LNCaP clone FGC (cell line): ENCODE data around the gene LAMC1.

ENCODE experiments used
- DNase-seq: peaks from one replicate; pipeline ENCODE4 v3.0.0-alpha.2; 2011; ENCODE audit warnings: low read depth
- H3K4me3 ChIP-seq: 2 replicates; pipeline ENCODE4 v1.5.1; 2011; ENCODE audit warnings: mild to moderate bottlenecking, low read depth, low read length, control low read depth
- TF ChIP-seq, protein P1 (sequence below): IDR thresholded peaks from 2 replicates; pipeline ENCODE4 v1.5.1; 2012; ENCODE audit warnings: mild to moderate bottlenecking; ENCODE audit not compliant: control insufficient read depth, insufficient read depth; ENCODE audit errors: extremely low read depth

Gene LAMC1

GRCh38 chr1:183129921-183130690 is 106.9 kb downstream of the LAMC1 start:
- no peak for DNase-seq
- TF ChIP-seq, protein P1, sequence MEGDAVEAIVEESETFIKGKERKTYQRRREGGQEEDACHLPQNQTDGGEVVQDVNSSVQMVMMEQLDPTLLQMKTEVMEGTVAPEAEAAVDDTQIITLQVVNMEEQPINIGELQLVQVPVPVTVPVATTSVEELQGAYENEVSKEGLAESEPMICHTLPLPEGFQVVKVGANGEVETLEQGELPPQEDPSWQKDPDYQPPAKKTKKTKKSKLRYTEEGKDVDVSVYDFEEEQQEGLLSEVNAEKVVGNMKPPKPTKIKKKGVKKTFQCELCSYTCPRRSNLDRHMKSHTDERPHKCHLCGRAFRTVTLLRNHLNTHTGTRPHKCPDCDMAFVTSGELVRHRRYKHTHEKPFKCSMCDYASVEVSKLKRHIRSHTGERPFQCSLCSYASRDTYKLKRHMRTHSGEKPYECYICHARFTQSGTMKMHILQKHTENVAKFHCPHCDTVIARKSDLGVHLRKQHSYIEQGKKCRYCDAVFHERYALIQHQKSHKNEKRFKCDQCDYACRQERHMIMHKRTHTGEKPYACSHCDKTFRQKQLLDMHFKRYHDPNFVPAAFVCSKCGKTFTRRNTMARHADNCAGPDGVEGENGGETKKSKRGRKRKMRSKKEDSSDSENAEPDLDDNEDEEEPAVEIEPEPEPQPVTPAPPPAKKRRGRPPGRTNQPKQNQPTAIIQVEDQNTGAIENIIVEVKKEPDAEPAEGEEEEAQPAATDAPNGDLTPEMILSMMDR, result no peak
- H3K4me3 ChIP-seq, result no peak overlapping the region

- TF ChIP-seq, protein P1, result no peak
- no peak for DNase-seq
- no peak overlapping the region for H3K4me3 ChIP-seq
Observed at GRCh38 chr1:183131166-183131565, 107.9 kb downstream of the LAMC1 start.

DNA sequence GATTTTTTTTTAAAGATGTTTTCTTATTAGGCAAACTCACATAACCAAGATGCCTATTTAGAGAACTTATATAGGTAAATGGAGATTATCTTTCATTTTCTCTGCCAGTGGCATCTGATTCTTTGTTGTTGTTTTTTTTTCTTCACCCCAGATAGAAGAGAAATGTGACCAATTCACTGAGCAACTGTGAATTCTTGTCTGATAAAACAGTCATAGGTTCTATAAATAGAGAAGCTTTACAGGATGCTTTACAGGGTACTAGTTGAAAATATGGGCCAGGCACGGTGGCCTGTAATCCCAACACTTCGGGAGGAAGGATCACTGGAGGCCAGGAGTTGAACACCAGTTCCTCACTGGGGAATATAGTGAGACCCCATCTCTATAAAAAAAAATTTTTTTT is 112.1 kb downstream of the LAMC1 start:
- TF ChIP-seq, protein P1, result no peak
- DNase-seq, result no peak
- no peak overlapping the region for H3K4me3 ChIP-seq

DNA sequence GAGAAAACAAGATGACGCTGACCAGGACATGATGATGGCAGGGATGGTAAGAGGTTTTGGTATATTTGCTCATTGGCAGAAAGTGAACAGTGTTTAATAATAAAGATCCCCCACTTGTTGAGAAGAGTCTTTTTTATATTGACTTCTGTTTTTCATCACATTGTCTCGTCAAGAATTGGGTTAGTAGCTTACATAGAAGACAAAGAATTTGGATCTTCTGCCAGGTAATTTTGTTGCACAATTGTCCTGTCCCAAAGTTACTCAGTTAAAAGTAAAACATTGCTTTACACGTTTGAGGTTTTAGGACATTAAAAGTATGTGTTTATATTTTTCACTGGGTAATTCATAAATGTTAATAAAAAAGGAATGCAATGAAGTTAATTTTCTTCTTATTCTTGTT is 114.6 kb downstream of the LAMC1 start:
- TF ChIP-seq, protein P1, result no peak
- DNase-seq, result no peak
- no peak overlapping the region for H3K4me3 ChIP-seq

GRCh38 chr1:183138301-183138700 is 115.1 kb downstream of the LAMC1 start:
- TF ChIP-seq, protein P1, result no peak
- no peak overlapping the region for H3K4me3 ChIP-seq
- DNase-seq, result no peak

GRCh38 chr1:183139281-183139942 is 116.2 kb downstream of the LAMC1 start:
- TF ChIP-seq, protein P1, result no peak
- H3K4me3 ChIP-seq, result no peak overlapping the region
- DNase-seq, result peak; percentile 18

DNA sequence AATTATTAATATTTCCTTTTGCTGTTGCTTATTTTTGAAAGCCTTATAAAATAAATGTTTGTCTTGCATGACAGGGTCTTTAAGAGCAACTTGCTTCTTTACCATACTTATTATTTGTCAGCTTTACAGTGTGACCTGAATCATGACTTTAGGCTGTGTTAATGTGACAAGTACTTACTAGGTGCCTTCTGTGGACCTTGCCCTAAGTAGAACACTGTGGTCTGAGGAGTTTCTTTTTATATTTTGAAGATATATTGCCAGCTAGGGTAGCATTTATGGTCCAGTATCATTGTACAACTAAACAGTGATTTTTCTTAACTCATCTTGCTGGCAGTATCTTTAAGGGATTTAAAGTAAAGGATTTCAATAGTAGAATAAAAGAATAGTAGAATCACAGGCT is 117.4 kb downstream of the LAMC1 start:
- TF ChIP-seq, protein P1, result no peak
- DNase-seq, result no peak
- H3K4me3 ChIP-seq, result no peak overlapping the region
